Type B pancreatic cell (in vitro differentiated cells): ENCODE measurements around the gene ECI1. TPM values are rescaled to one million over a fixed set of nuclear protein-coding genes. Genes with fewer than 3 reads are reported as not detected.

ENCODE experiments used
- DNase-seq: peaks from one replicate; pipeline ENCODE4 v3.0.0; 2021; ENCODE audit warnings: mixed read lengths; ENCODE audit not compliant: unreplicated experiment; ENCODE audit errors: extremely low spot score
- H3K27ac Mint-ChIP-seq: 2 replicates; pipeline ENCODE4 v1.8.0; 2021; ENCODE audit warnings: mild to moderate bottlenecking, mixed read lengths
- H3K27me3 Mint-ChIP-seq: 2 replicates; pipeline ENCODE4 v1.8.0; 2021; ENCODE audit warnings: mixed read lengths
- H3K36me3 Mint-ChIP-seq: 2 replicates; pipeline ENCODE4 v1.8.0; 2021; ENCODE audit warnings: mixed read lengths
- H3K4me1 Mint-ChIP-seq: one replicate; pipeline ENCODE4 v1.8.0; 2021; ENCODE audit warnings: mixed read lengths; ENCODE audit not compliant: unreplicated experiment
- H3K4me3 Mint-ChIP-seq: 2 replicates; pipeline ENCODE4 v1.8.0; 2021; ENCODE audit warnings: mild to moderate bottlenecking, mixed read lengths
- H3K9me3 Mint-ChIP-seq: 2 replicates; pipeline ENCODE4 v1.8.0; 2021; ENCODE audit warnings: mixed read lengths
- CTCF ChIP-seq: fragments of 200-600 bp; sonication (generic); conservative IDR thresholded peaks from 2 replicates; pipeline ENCODE4 v1.5.0; 2021; ENCODE audit warnings: antibody characterized with exemption, mild to moderate bottlenecking
- total RNA-seq: library from RNA; stranded (reverse); gene quantifications from 2 replicates; pipeline ENCODE4 v1.2.1, GENCODE V29; 2021; ENCODE audit warnings: low replicate concordance

Gene ECI1
- total RNA-seq, 1 donor from 2014 or later: 72.7 TPM

- H3K4me1 Mint-ChIP-seq: no peaks in the 10 kb centered on the region
- no peaks in the 10 kb centered on the region for H3K36me3 Mint-ChIP-seq
- no peak for DNase-seq
- H3K27me3 Mint-ChIP-seq: peaks cover 12% of the 10 kb centered on the region
- H3K9me3 Mint-ChIP-seq: no peaks in the 10 kb centered on the region
- TF ChIP-seq CTCF: no peak
- no peak overlapping the region for H3K4me3 Mint-ChIP-seq
- no peak overlapping the region for H3K27ac Mint-ChIP-seq
Observed at GRCh38 chr16:2232094-2232990, 19.0 kb downstream of the ECI1 start.

- TF ChIP-seq CTCF: no peak
- Mint-ChIP-seq H3K36me3 (no peaks in the 10 kb centered on the region), H3K4me3 (no peak overlapping the region), H3K9me3 (no peaks in the 10 kb centered on the region), H3K27me3 (peaks cover 10% of the 10 kb centered on the region), H3K27ac (no peak overlapping the region), H3K4me1 (no peaks in the 10 kb centered on the region)
- DNase-seq: no peak
Observed at GRCh38 chr16:2231016-2231931, 20.1 kb downstream of the ECI1 start.

- no peak overlapping the region for H3K4me3 Mint-ChIP-seq
- no peak for DNase-seq
- H3K27ac Mint-ChIP-seq: no peak overlapping the region
- H3K4me1 Mint-ChIP-seq: no peaks in the 10 kb centered on the region
- no peaks in the 10 kb centered on the region for H3K9me3 Mint-ChIP-seq
- TF ChIP-seq CTCF: no peak
- peaks cover 1% of the 10 kb centered on the region for H3K27me3 Mint-ChIP-seq
- no peaks in the 10 kb centered on the region for H3K36me3 Mint-ChIP-seq
Observed at GRCh38 chr16:2230376-2230775, 21.0 kb downstream of the ECI1 start.

GRCh38 chr16:2229632-2230250 is 21.6 kb downstream of the ECI1 start:
- Mint-ChIP-seq H3K9me3 (no peaks in the 10 kb centered on the region), H3K36me3 (no peaks in the 10 kb centered on the region), H3K27me3 (no peaks in the 10 kb centered on the region), H3K27ac (no peak overlapping the region), H3K4me1 (no peaks in the 10 kb centered on the region), H3K4me3 (no peak overlapping the region)
- DNase-seq: no peak
- no peak for TF ChIP-seq CTCF

GRCh38 chr16:2229091-2229490 is 22.3 kb downstream of the ECI1 start:
- no peak for DNase-seq
- TF ChIP-seq CTCF: no peak
- Mint-ChIP-seq H3K27me3 (no peaks in the 10 kb centered on the region), H3K27ac (no peak overlapping the region), H3K36me3 (no peaks in the 10 kb centered on the region), H3K9me3 (no peaks in the 10 kb centered on the region), H3K4me3 (no peak overlapping the region), H3K4me1 (peaks cover 4% of the 10 kb centered on the region)
